Measurements from ENCODE around the gene TMEM38A.
"Not testable (repeated sequence)": the region's sequence is repeated elsewhere in the genome, so short reads cannot be mapped to it uniquely, and the experiment has no call there.

Gene TMEM38A

DNA sequence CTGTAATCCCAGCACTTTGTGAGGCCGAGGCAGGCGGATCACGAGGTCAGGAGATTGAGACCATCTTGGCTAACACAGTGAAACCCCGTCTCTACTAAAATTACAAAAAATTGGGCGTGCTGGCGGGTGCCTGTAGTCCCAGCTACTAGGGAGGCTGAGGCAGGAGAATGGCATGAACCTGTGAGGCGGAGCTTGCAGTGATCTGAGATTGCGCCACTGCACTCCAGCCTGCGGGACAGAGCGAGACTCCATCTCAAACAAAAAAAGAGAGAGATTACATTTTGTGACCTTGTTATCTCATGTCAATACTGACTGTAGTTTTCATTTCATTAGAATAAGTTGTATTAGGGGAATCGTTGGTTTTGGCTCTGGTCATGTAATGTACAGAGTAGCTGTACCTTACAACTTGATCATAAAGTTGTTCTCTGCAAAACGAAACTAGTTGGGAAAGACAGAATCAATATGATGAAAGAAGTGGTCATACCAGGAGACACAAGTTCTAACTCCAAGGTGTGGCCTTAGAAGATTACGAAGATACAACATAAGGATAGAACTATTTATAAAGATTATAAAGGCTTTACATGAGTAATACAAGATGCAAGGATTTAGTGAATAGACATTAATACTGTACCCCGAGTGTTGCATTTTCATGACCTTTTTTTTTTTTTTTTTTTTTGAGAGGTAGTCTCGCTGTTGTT is 15.3 kb downstream of the TMEM38A start:
- no peak for DNase-seq (ENCODE audit: low read depth)

DNA sequence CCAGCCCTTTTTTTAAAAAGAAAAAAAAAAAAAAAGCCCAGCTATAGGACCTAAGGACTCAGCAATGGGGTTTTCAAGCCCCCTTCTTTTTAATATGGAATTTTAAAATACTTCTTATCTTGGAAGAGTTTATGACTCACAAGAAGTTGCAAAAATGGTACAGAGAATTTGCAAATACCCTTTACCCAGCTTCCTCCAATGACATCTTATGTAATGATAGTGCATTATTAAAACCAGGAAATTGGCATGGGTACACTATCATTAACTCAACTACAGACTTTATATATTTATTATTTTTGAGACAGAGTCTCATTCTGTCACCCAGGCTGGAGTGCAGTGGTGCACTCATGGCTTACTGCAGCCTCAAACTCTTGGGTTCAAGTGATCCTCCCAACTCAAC is 16.1 kb downstream of the TMEM38A start:
- DNase-seq (ENCODE audit: low read depth) = no peak

DNA sequence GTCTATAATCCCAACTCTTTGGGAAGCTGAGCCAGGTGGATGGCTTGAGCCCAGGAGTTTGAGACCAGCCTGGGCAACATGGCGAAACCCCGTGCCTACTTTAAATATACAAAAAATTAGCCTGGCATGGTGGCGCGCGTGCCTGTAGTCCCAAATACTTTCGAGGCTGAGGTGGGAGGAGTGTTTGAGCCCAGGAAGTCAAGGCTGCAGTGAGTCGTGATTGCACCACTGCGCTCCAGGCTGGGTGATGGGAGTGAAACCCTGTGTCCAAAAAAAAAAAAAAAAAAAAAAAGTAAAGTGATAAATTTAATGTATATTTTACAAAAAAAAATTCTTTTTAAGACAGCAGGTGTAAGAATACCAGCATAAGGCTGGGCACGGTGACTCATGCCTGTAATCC is 17.6 kb downstream of the TMEM38A start:
- DNase-seq (ENCODE audit: low read depth) = no peak

DNA sequence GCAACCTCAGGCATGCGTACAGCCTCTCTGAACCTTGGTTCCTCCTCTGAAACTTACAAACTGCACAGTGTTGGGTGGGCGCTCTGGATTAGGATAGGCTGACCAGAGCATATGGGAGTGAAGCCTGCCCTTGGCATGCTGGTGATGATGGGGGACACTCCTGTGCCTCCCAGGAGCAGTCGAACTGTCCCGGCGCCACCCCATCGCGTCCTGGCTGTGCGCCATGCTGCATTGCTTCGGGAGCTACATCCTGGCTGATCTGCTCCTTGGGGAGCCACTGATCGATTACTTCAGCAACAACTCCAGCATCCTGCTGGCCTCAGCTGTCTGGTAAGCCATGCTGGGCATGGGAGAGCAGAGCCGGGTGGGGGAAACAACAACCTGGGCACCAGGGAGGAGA is 18.9 kb downstream of the TMEM38A start:
- no peak for DNase-seq (ENCODE audit: low read depth)

DNA sequence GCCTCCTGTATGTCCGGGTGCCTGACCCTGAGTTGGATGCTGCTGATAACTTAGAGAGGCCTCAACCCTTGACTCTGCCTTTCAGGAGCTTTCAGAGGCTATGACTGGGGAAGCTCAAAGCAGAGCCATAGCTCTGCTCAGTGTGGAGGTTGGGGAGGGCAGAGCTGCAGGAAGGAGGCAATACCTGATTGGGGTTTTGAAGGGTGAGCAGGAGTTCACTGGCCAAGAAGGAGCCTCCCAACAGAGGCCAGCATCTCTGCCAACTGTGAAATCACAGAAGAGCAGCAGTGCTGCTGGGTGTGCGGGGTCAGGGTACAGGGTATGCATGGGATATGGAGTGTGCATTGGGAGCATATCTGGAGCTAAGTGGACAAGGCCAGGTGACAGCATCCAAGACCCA is 21.6 kb downstream of the TMEM38A start:
- no peak for DNase-seq (ENCODE audit: low read depth)

DNA sequence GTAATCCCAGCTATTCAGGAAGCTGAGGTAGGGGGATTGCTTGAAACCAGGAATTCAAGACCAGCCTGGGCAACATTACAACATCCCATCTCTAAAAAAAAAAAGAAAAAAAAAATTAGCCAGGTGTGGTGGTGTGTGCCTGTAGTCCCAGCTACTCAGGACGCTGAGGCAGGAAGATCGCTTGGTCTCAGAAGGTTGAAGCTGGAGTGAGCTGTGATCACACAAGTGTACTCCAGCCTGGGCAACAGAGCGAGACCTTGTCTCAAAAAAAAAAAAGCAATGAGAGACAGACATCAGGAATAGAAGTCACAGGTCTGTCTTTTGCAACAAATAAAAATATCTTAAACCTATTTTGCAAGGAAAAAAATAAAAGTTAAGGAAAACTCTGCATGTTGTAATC is 23.3 kb downstream of the TMEM38A start:
- DNase-seq (ENCODE audit: low read depth) = no peak

DNA sequence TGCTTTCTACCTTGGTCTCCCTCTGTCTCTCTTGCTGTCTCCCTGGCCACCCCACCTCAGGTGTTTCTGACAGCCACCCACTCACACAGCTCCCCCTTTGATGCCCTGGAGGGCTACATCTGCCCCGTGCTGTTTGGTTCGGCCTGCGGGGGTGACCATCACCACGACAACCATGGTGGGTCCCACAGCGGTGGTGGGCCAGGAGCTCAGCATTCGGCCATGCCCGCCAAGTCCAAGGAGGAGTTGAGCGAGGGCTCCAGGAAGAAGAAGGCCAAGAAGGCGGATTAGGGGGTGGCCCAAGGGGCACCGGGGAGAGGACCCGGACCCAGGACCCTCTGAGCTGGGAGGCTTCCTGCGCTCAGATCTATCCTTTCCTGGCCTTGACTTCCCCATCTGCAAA is 27.1 kb downstream of the TMEM38A start:
- no peak for DNase-seq (ENCODE audit: low read depth)

DNA sequence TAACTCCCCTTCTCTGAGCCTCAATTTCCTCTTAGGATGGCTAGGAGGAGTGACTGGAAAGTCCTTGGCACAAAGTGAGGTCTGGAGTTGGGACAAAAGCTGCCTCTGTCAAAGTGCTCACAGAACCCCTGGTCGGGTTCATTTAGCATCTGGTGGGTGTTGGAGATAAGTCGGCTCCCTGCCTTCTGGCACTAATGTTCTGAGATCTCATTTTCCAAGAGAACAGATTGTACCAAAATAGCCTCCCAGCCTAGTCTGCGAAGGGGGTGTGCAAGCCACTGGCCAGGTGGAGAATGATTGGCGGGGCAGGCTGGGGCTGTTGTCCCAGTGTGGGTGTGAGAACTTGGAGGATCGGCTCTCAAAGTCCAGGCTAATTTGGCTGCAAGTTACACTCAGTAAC is 38.0 kb downstream of the TMEM38A start:
- DNase-seq (ENCODE audit: low read depth) = no peak

DNA sequence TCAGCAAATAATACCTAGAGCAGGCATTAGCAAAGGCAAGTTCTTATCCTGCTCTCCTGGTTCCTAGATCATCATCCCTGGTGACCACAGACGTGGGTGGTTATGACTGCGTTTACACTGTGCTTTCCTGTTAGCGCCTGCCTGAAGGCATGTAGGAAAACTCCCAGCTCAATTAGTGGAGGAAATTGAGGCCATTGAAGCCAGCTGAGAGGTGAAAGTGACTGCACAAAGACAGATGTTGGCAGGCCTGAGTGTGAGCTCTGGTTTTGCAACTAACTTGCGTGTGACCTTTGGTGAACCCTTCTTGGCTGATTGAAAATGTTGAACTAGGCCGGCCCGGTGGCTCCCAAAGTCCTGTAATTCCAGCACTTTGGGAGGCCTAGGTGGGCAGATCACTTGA is 41.2 kb downstream of the TMEM38A start:
- no peak for DNase-seq (ENCODE audit: low read depth)

DNA sequence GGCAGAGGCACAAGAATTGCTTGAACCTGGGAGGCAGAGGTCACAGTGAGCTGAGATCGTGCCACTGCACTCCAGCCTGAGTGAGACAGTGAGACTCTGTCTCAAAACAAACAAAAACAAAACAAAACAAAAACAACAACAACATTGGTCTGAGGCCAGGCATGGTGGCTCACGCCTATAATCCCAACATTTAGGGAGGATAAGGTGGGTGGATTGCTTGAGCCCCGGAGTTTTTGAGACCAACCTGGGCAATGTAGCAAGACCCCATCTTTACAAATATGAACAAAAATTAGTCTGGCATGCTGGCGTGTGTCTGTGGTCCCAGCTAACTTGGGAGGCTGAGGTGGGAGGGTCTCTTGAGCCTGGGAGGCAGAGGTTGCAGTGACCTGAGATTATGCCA is 42.7 kb downstream of the TMEM38A start:
- DNase-seq (ENCODE audit: low read depth) = no peak

DNA sequence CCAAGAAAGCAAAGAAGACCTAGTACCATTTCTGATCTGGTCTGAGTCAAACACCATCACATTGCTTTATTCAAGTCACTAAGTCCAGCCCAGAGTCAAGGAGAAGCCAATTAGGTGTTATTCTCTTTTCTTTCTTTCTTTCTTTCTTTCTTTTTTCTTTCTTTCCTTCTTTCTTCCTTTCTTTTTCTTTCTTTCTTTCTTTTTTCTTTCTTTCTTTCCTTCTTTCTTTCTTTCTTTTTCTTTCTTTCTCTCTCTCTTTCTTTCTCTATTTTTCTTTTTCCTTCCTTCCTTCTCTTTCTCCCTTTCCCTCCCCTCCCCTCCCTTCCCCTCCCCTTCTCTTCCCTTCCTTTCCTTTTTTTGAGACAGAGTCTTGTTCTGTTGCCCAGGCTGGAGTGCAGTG is 49.9 kb downstream of the TMEM38A start:
- DNase-seq (ENCODE audit: low read depth) = not testable (repeated sequence)

DNA sequence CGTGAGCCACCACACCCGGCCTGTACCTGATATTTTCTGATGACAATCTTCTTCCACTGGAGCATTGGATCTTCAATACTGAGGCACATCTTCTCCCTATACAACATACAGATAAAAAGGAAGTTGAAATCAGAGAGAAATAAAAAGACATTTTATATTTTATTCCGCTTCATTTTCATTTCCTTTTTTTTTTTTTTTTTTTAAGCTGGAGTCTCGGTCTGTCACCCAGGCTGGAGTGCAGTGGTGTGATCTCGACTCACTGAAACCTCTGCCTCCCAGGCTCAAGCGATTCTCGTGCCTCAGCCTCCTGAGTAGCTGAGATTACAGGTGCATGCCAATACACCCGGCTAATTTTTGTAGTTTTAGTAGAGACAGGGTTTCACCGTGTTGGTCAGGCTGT is 51.4 kb downstream of the TMEM38A start:
- not testable (repeated sequence) for DNase-seq (ENCODE audit: low read depth)

DNA sequence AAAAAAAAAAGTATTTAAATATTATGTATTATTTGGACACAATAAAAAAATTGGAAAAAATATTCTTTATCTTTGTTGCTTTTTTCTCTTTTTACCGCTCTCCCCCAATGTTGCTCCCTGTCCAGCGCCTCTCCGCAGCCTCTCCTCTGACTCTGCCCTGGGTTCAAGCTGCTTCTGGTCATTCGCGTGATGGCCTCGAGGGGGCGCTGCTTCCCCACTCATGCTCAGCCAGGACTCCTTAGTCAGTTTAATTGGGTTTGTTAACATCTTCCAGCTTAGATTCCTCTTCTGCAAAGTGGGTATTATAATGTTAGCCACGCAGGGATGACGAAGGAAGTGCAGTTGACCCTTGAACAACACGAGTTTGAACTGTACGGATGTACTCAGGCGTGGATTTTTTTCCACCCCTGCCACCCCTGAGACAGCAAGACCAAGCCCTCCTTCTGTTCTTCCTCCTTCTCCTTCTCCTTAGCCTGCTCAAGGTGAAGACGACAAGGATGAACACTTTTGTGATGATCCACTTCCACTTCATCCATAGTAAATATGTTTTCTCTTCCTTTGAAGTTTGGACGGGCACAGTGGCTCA is 53.9 kb downstream of the TMEM38A start:
- DNase-seq (ENCODE audit: low read depth) = peak; percentile 12

DNA sequence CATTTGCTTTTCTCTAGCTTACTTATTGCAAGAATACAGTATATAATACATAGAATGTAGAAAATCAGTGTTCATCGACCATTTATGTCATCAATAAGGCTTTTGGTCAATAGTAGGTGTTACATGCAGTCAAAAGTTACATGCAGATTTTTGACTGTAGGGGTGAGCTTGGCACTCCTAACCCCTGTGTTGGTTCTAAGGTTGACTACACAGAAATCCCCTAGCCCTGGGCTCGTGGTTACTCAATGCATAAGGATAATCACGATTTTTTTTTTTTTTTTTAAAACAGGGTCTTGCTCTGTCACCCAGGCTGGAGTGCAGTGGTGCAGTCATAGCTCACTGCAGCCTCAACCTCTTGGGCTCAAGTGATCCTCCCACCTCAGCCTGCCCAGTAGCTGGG is 54.7 kb downstream of the TMEM38A start:
- no peak for DNase-seq (ENCODE audit: low read depth)

DNA sequence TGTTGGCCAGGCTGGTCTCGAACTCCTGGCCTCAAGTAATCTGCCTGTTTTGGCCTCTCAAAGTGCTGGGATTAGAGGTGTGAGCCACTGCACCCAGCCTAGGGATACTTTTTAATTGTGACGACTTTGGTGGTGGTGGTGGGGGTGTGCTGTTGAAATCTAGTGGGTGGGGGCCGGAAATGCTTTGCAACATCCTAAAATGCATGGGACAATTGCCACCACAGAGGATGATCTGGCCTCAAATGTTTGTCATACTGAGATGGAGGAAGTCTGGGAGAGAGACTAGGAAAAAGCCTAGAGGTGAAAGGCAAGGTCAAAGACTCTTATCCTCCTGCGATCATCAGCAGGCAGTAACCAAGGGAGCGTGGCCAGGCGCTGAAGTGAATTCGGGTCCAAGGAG is 60.1 kb downstream of the TMEM38A start:
- no peak for DNase-seq (ENCODE audit: low read depth)

DNA sequence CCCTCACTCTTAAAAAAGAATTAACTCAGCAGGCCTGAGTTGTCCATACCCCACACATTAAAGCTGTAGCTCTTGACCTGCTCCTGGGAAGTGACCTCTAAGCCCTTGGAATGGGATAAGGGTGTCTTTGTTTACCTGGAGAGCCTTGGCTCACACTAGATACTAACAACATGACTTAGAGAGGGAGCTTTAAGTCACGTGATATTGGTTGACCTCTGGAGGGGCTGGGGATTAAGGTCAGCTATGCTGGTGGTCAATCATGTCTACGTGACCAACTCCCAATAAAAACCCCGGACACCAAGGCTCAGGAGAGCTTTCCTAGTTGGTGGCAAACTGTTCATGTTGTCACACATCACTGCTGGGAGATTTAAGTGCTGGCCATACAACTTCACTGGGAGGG is 61.7 kb downstream of the TMEM38A start:
- no peak for DNase-seq (ENCODE audit: low read depth)

DNA sequence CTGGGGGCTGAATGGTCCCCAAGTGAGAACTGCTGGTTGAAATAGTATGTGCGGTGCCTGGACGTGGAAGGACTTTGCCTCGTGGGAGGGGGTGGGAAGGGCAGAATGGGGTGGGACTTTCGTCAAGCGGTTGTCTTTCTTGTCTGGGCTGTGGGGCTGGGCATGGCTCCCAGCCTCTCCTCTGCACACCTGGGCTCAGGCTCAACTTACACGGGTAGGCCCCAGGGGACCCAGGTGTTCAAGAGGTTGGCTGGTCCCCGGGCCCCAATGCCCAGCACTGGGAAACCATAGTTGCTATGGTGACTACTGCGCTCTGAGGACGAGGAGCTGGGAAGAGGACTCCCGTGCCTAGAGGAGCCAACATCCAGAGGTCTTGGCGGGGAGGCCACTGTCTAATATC is 66.0 kb downstream of the TMEM38A start:
- DNase-seq (ENCODE audit: low read depth) = no peak

DNA sequence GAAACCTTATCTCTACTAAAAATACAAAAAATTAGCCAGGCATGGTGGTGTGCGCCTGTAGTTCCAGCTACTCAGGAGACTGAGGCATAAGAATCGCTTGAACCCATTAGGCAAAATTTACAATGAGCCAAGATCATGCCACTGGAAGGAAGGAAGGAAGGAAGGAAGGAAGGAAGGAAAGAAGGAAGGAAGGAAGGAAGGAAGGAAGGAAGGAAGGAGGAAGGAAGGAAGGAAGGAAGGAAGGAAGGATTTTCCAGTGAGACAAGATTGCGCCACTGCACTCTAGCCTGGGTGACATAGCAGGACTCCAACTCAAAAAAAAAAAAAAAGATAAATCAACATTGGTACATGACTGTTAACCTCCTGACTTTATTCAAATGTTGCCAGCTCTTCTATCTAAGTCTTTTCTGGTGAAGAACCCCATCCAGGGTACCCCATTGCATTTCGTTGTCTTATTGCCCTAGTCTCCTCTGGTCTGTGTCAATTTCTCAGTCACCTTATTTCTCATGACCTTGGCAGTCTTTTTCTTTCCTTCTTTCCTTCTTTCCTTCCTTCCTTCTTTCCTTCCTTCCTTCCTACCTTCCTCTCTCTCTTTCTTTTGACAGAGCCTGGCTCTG is 74.8 kb downstream of the TMEM38A start:
- not testable (repeated sequence) for DNase-seq (ENCODE audit: low read depth)

DNA sequence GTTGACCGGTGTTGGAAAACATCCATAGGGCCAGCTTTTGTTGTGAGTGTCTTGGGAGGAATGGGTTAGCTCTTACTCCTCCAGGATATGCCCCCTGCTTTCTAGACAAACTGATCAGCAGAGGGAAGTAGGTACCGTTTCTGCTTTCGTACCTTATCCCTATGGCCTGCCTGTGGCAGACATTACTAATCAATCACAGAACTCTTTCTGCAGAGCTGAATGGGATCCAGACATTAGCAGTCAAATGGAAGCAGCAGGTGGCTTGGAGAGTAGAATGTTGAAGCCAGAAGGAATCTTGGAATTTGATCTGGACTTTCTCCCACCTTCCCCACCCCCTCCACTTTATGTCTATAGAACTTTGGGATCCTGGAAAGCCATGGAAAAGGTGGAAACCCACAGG is 75.8 kb downstream of the TMEM38A start:
- no peak for DNase-seq (ENCODE audit: low read depth)

DNA sequence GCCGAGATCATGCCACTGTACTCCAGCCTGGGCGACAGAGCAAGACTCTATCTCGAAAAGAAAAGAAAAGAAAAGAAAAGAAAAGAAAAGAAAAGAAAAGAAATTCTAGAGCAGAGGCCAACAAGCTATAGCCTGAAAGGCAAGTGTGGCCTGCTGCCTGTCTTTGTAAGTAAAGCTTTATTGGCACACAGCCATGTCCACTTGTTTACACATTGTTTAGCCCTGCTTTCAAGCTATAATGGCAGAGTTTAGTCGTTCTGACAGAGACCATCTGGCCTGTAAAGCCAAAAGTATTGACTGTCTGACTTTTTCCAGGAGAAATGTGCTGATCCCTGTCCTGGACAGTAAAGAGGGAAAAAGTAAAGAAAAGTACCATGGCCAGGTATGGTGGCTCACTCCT is 77.0 kb downstream of the TMEM38A start:
- DNase-seq (ENCODE audit: low read depth) = no peak

DNA sequence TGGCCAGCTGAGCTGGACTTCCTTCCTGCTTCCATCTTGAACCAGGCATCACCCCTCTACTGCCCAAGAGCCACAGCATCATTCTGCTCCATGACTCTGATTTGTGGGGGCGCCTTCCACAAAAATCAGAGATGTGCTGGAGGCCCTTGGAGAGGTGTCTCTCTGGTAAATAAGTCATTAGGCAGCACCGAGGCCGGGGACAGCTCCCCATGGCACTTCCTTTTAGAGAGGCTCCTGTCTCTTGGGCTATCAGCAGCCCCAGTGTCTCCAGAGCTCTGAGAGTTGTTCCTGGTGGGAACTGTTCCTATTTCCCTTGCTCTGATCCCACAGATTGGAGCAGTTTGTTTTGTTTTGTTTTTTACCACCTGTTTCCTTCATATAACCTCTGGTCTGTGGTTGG is 78.6 kb downstream of the TMEM38A start:
- DNase-seq (ENCODE audit: low read depth) = no peak

Measured in T follicular helper cell (primary cell).